ENCODE data around the gene CFAP73. TPM values are rescaled to one million over a fixed set of nuclear protein-coding genes. Genes with fewer than 3 reads are reported as not detected.

CFAP73 gene
- total RNA-seq, 1 donor from 2014 or later: not detected

- H3K9me3 ChIP-seq (ENCODE audit: low read depth): no peaks in the 10 kb centered on the region
- H3K4me3 Mint-ChIP-seq: no peak overlapping the region
- H3K9ac ChIP-seq: no peak overlapping the region
- H3K36me3 Mint-ChIP-seq: peaks cover 5% of the 10 kb centered on the region
- peaks cover 12% of the 10 kb centered on the region for H3K27me3 Mint-ChIP-seq (ENCODE audit: insufficient read depth, low read depth)
- H4K20me1 ChIP-seq (ENCODE audit: low read depth): no peaks in the 10 kb centered on the region
- no peaks in the 10 kb centered on the region for H3K9me3 Mint-ChIP-seq
- H2AFZ ChIP-seq (replicated peaks): no peak overlapping the region
- peaks cover 31% of the 10 kb centered on the region for H3K4me1 Mint-ChIP-seq
- peak; percentile 63 for DNase-seq (ENCODE audit: low spot score)
- peaks cover 9% of the 10 kb centered on the region for H3K4me1 ChIP-seq
- H3F3A ChIP-seq (ENCODE audit: low read depth): peaks cover 2% of the 10 kb centered on the region
- H3K79me2 ChIP-seq (ENCODE audit: low read depth): no peaks in the 10 kb centered on the region
- TF ChIP-seq EZH2 (IDR thresholded peaks at IDR 0.05) (no peak), EZH2phosphoT487 (IDR thresholded peaks at IDR 0.05) (no peak), CTCF (IDR thresholded peaks at IDR 0.05) (peak; percentile 56)
- no peaks in the 10 kb centered on the region for H3K27me3 ChIP-seq
- H3K27ac ChIP-seq: no peak overlapping the region
- no peaks in the 10 kb centered on the region for H3K36me3 ChIP-seq
- H3K27ac Mint-ChIP-seq: peak overlapping the region; percentile 83
- no peak overlapping the region for H3K4me3 ChIP-seq
- H3K4me2 ChIP-seq: no peak overlapping the region
Measured at GRCh38 chr12:113196990-113197389, 47.5 kb downstream of the CFAP73 start.

GRCh38 chr12:113197518-113198077 lies 48.1 kb downstream of the CFAP73 start:
- Histone ChIP-seq H3K36me3 (no peaks in the 10 kb centered on the region), H3K4me1 (peaks cover 9% of the 10 kb centered on the region), H3K79me2 (ENCODE audit: low read depth) (no peaks in the 10 kb centered on the region), H3K27me3 (no peaks in the 10 kb centered on the region), H3F3A (ENCODE audit: low read depth) (no peaks in the 10 kb centered on the region), H2AFZ (replicated peaks) (no peak overlapping the region), H3K9ac (no peak overlapping the region), H4K20me1 (ENCODE audit: low read depth) (no peaks in the 10 kb centered on the region), H3K27ac (no peak overlapping the region), H3K4me3 (no peak overlapping the region), H3K9me3 (ENCODE audit: low read depth) (no peaks in the 10 kb centered on the region), H3K4me2 (no peak overlapping the region)
- Mint-ChIP-seq H3K36me3 (peaks cover 4% of the 10 kb centered on the region), H3K27me3 (ENCODE audit: insufficient read depth, low read depth) (peaks cover 12% of the 10 kb centered on the region), H3K4me3 (no peak overlapping the region), H3K9me3 (no peaks in the 10 kb centered on the region), H3K27ac (peak overlapping the region; percentile 83), H3K4me1 (peaks cover 25% of the 10 kb centered on the region)
- DNase-seq (ENCODE audit: low spot score): no peak
- TF ChIP-seq EZH2phosphoT487 (IDR thresholded peaks at IDR 0.05): no peak
- TF ChIP-seq CTCF (IDR thresholded peaks at IDR 0.05): no peak
- no peak for TF ChIP-seq EZH2 (IDR thresholded peaks at IDR 0.05)

GRCh38 chr12:113198296-113198695 lies 48.8 kb downstream of the CFAP73 start:
- no peak for TF ChIP-seq EZH2phosphoT487 (IDR thresholded peaks at IDR 0.05)
- TF ChIP-seq EZH2 (IDR thresholded peaks at IDR 0.05): no peak
- no peak for TF ChIP-seq CTCF (IDR thresholded peaks at IDR 0.05)

More at GRCh38 chr12:113198296-113198695, 48.8 kb downstream of the CFAP73 start:
- Histone ChIP-seq H3K79me2 (ENCODE audit: low read depth) (no peaks in the 10 kb centered on the region), H2AFZ (replicated peaks) (no peak overlapping the region), H3K9ac (no peak overlapping the region), H3K4me1 (peaks cover 9% of the 10 kb centered on the region), H3K4me3 (no peak overlapping the region), H3K9me3 (ENCODE audit: low read depth) (no peaks in the 10 kb centered on the region), H3K36me3 (no peaks in the 10 kb centered on the region), H3K27ac (no peak overlapping the region), H3F3A (ENCODE audit: low read depth) (no peaks in the 10 kb centered on the region), H4K20me1 (ENCODE audit: low read depth) (no peaks in the 10 kb centered on the region), H3K4me2 (no peak overlapping the region), H3K27me3 (no peaks in the 10 kb centered on the region)
- peaks cover 24% of the 10 kb centered on the region for H3K4me1 Mint-ChIP-seq
- H3K27ac Mint-ChIP-seq: peak overlapping the region; percentile 28
- H3K36me3 Mint-ChIP-seq: peaks cover 4% of the 10 kb centered on the region
- no peaks in the 10 kb centered on the region for H3K9me3 Mint-ChIP-seq
- H3K4me3 Mint-ChIP-seq: no peak overlapping the region
- H3K27me3 Mint-ChIP-seq (ENCODE audit: insufficient read depth, low read depth): peaks cover 12% of the 10 kb centered on the region
- DNase-seq (ENCODE audit: low spot score): no peak
